CD4-positive, alpha-beta T cell treated with Interleukin-6 at 100 ng/mL for 8 hours (primary cell): Measurements from ENCODE around the gene FRY.
"Not testable (repeated sequence)": the region's sequence is repeated elsewhere in the genome, so short reads cannot be mapped to it uniquely, and the experiment has no call there.

Source experiments
- DNase-seq: peaks from one replicate; pipeline ENCODE4 v3.0.0-alpha.2; 2020; ENCODE audit warnings: mixed read lengths, low spot score

Gene FRY

GRCh38 chr13:32031025-32031814 is at the start of gene FRY:
Gene FRY, plus strand, starts transcription at chr13:32031774. Its CDS starts 22 bp downstream, at chr13:32031796.
- peak; percentile 54 for DNase-seq

DNA sequence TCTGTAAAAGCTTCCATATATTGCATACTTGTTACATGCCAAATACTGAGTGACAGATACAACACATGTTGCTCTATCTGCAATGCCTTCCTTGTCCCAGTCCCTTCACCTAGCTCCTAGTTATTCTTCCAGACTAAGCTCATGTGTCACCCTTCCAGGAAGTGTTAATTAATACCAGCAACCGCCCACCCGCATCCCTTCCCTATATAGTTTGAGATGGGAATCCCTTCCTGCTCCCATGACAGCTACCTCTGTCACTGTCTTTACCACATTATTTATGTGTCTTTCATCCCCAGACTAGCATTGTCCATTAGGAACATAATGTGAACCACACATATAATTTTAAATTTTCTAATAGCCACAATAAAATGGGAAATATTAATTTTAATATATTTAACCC is 49.5 kb upstream of the FRY start:
- no peak for DNase-seq

GRCh38 chr13:31982540-31982939 is 49.0 kb upstream of the FRY start:
- no peak for DNase-seq

DNA sequence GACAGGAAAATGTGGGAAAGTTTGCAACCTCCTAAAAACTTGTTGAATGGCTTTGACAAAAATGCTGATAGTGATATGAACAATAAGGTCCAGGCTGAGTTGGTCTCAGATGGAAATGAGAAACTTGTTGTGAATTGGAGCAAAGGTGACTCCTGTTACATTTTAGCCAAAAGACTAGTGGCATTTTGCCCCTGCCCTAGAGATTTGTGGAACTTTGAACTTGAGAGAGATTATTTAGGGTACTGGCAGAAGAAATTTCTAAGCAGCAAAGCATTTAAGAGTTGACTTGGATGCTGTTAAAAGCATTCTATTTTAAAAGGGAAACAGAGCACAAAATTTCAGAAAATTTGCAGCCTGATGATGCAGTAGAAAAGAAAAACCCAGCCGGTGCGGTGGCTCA is 47.9 kb upstream of the FRY start:
- DNase-seq: not testable (repeated sequence)

GRCh38 chr13:31984388-31984787 is 47.2 kb upstream of the FRY start:
- not testable (repeated sequence) for DNase-seq

- no peak for DNase-seq
These were observed 44.7 kb upstream of the FRY start for GRCh38 chr13:31986676-31987470.

- no peak for DNase-seq
These were observed 43.9 kb upstream of the FRY start for GRCh38 chr13:31987535-31988170.

DNA sequence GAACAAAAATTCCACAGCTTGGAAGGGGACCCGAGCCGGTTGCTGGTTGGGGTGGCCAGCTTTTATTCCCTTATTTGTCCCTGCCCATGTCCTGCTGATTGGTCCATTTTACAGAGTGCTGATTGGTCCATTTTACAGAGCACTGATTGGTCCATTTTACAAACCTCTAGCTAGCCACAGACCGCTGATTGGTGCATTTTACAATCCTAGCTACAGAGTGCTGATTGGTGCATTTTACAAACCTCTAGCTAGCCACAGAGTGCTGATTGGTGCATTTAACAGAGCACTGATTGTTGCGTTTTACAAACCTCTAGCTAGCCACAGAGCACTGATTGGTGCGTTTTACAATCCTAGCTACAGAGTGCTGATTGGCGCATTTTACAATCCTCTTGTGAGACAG is 37.2 kb upstream of the FRY start:
- not testable (repeated sequence) for DNase-seq

- no peak for DNase-seq
These were observed 35.0 kb upstream of the FRY start for GRCh38 chr13:31996601-31997000.

- DNase-seq: no peak
These were observed 33.9 kb upstream of the FRY start for GRCh38 chr13:31997641-31998040.

DNA sequence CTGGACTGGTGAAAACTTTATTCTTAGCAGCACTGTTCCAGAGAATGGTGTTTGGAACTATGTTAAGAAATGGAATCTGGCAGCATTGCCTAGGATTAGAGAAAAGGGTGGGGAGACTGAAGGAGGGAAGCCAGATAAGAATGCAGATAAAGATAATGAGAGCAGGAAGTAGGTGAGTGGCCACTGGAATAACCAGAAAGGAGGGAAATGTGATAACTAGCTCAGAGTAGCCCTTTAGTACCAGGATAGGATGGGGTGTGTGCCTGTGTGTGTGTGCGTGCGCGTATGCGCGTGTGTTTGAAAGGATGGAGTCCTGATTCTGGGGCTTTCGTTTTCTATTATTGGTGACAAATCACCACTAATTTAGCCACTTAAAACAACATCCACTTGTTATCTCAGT is 33.4 kb upstream of the FRY start:
- no peak for DNase-seq

- not testable (repeated sequence) for DNase-seq
These were observed 30.8 kb upstream of the FRY start for GRCh38 chr13:32000754-32001153.

GRCh38 chr13:32001154-32001768 is 30.3 kb upstream of the FRY start:
- DNase-seq: no peak

DNA sequence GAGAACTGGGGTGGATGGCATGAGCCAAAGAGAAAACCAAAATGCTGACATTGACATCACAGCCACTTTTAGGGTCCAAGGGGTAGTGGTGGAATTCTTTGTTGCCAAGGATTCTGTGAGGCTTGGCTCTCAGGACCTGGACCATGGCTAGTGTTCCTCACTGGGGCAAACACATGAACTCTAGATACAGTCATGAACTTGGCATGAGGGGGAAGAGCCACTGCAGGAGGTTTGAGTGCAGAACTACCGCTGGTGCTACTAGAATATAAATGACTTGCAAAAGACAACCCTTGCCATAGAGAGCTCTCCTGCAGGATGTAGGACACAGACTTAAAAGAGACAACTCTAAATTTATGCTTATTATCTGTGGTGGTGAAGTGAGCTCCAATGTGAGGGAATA is 29.8 kb upstream of the FRY start:
- no peak for DNase-seq

DNA sequence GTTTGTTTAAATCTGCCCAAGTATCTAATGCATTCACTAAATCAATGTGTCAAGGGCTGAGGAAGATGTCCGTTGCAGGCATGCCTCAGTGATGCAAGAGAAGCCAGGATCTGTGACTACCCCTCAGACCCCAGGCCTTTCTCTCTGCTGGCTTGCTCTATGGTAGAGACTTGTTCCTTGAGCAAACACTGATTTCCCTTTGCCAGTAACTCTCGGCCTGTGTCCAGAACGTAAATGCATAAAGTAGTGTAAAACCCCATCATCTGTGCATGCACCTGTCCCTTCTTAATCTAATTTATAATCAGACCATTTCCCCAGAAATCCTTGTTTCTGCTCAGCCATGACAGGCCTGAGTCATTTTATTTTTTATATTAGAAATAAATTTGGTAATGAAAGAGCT is 28.7 kb upstream of the FRY start:
- DNase-seq: no peak

DNA sequence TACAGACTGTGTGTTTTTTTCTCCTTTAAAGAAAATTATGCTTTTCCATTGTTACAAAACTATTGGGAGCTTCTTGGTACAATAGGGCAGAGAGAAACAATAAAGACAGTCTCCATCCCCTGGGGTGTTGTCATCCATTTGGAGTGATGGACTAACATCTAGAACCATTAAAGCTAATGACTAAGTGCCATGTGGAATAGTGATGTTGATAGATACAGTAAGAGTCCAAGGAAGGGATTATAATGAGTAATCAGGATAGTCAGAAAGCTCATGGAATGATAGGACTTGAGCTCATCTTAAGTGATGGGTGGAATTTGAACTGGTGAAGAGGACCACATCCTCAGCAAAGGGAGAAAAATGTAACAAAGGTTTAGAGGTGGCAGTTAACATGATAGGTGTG is 24.1 kb upstream of the FRY start:
- no peak for DNase-seq

GRCh38 chr13:32008518-32009175 is 22.9 kb upstream of the FRY start:
- no peak for DNase-seq

GRCh38 chr13:32009362-32009761 is 22.2 kb upstream of the FRY start:
- no peak for DNase-seq

- no peak for DNase-seq
These were observed 21.4 kb upstream of the FRY start for GRCh38 chr13:32010136-32010535.

- DNase-seq: no peak
These were observed 19.6 kb upstream of the FRY start for GRCh38 chr13:32011971-32012370.

GRCh38 chr13:32013181-32013580 is 18.4 kb upstream of the FRY start:
- no peak for DNase-seq

- DNase-seq: no peak
These were observed 15.5 kb upstream of the FRY start for GRCh38 chr13:32016119-32016518.
